ENCODE measurements around the gene DIRAS1.
"Not testable (repeated sequence)": the region's sequence is repeated elsewhere in the genome, so short reads cannot be mapped to it uniquely, and the experiment has no call there.

Gene DIRAS1

DNA sequence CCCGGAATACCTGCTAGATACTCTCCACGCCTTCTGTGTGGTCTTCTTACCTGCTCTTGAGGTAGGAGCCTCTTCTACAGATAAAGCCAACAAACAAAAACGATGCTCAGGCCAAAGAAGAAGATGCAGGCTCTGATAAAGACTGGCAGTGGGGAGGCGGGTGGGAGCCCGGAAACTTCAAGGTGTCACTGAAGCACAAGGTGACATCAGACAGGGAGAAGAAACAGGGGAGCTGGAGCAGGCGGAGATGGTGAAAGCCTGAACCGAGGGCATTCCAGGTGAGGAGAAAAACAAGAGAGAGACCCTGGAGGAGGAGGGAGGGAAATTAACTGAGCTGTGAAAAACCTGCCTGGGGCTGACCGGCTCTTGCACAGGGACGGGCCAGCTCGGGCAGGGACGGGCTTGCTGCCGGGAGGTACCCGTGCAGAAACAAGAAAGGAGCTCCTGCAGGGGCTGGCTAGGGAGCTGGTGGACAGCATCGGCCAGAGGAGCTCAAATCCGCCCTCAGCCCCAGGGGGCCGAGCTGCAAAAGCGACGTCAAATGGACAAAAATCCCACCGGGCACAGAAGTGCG lies 37.7 kb downstream of the DIRAS1 start:
- ChIA-PET CTCF (no interaction called here), POLR2A (ENCODE audit: low non-redundant PET) (no interaction called here)
- DNase-seq (ENCODE audit: low spot score) = no peak
- TF ChIP-seq, protein P1, sequence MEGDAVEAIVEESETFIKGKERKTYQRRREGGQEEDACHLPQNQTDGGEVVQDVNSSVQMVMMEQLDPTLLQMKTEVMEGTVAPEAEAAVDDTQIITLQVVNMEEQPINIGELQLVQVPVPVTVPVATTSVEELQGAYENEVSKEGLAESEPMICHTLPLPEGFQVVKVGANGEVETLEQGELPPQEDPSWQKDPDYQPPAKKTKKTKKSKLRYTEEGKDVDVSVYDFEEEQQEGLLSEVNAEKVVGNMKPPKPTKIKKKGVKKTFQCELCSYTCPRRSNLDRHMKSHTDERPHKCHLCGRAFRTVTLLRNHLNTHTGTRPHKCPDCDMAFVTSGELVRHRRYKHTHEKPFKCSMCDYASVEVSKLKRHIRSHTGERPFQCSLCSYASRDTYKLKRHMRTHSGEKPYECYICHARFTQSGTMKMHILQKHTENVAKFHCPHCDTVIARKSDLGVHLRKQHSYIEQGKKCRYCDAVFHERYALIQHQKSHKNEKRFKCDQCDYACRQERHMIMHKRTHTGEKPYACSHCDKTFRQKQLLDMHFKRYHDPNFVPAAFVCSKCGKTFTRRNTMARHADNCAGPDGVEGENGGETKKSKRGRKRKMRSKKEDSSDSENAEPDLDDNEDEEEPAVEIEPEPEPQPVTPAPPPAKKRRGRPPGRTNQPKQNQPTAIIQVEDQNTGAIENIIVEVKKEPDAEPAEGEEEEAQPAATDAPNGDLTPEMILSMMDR (conservative IDR thresholded peaks at IDR 0.05; ENCODE audit: low read depth) = no peak
- H3K27ac ChIP-seq = no peak overlapping the region

DNA sequence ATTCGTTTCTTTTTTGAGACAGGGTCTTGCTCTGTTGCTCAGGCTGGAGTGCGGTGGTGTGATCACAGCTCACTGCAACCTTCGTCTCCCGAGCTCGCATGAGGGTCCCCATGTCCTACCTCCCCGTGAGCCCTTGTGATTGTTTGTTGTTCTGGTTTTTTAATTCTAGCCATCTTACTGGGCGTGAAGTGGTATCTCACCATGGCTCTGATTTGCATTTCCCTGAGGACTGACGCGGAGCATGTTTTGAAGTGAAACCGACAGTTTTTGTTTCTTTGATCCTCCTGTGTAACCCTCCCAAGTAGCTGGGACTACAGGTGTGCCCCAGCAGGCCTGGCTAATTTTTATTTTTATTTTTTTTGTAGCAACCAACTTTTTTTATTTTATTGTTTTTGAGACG lies 40.4 kb downstream of the DIRAS1 start:
- TF ChIP-seq, protein P1 (conservative IDR thresholded peaks at IDR 0.05; ENCODE audit: low read depth) = no peak
- DNase-seq (ENCODE audit: low spot score) = no peak
- ChIA-PET POLR2A (ENCODE audit: low non-redundant PET) (no interaction called here), CTCF (no interaction called here)
- no peak overlapping the region for H3K27ac ChIP-seq

DNA sequence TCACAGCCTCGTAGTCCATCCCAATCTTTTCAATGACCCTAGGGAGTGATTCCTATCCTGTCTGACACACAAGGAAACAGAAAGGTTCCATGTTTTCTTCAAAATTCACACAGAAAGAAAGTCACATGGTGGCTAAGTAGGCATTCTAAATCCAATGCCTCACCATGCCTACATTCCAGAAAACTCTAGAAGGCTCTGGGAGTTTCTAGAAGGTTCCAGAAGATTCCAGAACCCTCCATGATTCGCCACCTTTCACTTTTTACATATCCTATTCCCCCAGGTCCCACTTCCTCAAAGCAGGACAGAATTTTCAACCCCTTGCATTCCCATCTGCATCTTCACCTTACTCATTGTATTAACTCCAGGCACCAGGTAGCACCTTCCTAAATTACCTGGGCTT lies 41.7 kb downstream of the DIRAS1 start:
- CTCF ChIA-PET = interaction anchor here (0.7 kb wide), 1 partner anchor 22 kb away, joined by 4 read pairs; no protein-coding TSS in a partner anchor
- TF ChIP-seq, protein P1 (conservative IDR thresholded peaks at IDR 0.05; ENCODE audit: low read depth) = no peak
- no peak overlapping the region for H3K27ac ChIP-seq
- no peak for DNase-seq (ENCODE audit: low spot score)
- POLR2A ChIA-PET (ENCODE audit: low non-redundant PET) = interaction anchor here (0.7 kb wide), 1 partner anchor 62 kb away, joined by 5 read pairs; no protein-coding TSS in a partner anchor

DNA sequence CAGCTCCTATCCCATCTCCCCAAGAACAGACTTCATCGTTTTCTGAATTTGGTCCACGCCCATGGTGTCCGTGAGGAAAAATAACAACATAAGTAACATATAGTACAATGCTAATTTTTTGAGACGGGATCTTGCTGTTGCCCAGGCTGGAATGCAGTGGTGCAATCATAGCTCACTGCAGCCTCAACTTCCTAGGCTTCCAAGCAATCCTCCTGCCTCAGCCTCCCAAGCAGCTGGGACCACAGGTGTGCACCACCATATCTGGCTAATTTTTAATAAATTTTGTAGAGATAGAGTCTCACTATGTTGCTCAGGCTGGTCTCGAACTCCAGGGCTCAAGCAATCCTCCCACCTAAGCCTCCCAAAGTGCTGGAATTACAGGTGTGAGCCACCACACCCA lies 42.2 kb downstream of the DIRAS1 start:
- POLR2A ChIA-PET (ENCODE audit: low non-redundant PET); DNase-seq (ENCODE audit: low spot score); H3K27ac ChIP-seq: not testable (repeated sequence)
- CTCF ChIA-PET = interaction anchor here (0.7 kb wide), 1 partner anchor 23 kb away, joined by 4 read pairs; no protein-coding TSS in a partner anchor

DNA sequence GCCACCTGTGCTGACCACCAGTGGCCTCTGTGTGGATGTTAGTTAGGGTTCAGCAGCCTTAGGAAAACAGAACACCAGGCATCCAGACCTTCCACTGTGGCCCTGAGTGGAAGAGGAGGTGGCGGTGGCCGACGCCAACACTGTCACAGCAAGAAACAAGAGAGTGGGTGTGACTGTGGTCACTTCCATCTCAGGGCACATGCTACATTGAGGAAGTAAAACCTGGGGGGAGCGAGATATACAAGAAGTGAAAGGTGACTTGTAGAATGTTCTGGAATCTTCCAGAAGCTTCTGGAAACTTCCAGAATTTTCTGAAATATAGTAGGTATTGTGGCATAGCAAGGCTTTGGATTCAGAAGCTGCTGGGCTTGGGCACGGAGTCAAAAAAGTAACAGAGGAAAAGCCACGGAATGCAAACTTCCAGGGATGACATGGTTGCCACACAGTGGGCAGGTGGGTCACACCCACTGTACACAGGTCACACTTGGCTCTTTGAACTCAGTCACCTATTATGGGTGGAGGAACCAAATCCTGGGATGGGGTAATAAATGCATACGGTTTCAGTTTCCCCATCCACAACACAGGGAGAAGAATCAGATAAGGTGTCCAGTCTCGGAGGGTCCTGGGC lies 43.0 kb downstream of the DIRAS1 start:
- DNase-seq (ENCODE audit: low spot score) = no peak
- no peak overlapping the region for H3K27ac ChIP-seq
- TF ChIP-seq, protein P1 (conservative IDR thresholded peaks at IDR 0.05; ENCODE audit: low read depth) = no peak
- CTCF ChIA-PET = no interaction called here
- POLR2A ChIA-PET (ENCODE audit: low non-redundant PET) = no interaction called here

DNA sequence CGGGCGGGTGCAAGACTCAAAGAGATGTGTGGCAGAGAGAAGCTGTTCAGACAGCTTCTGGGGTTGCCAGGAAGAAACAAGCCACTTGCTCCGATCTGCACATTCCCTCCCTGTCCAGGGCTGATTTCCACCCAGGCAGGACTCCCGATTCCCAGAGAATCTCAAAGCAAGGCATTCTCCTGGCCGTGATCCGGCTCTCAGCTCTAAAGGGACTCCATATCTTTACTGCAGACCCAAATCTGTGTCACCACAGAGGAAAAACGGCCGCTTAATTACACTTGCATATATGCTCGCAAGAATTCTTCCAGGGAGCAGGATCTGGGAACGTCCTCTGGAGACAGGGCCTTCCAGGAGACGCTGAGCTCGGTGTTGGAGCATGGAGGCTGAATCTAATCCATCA lies 44.3 kb downstream of the DIRAS1 start:
- no peak for DNase-seq (ENCODE audit: low spot score)
- POLR2A ChIA-PET (ENCODE audit: low non-redundant PET) = no interaction called here
- CTCF ChIA-PET = interaction anchor here (0.7 to 0.8 kb wide), 2 partner anchors 10 to 28 kb away, joined by 3 read pairs; no protein-coding TSS in a partner anchor
- H3K27ac ChIP-seq = no peak overlapping the region
- TF ChIP-seq, protein P1 (conservative IDR thresholded peaks at IDR 0.05; ENCODE audit: low read depth) = no peak

DNA sequence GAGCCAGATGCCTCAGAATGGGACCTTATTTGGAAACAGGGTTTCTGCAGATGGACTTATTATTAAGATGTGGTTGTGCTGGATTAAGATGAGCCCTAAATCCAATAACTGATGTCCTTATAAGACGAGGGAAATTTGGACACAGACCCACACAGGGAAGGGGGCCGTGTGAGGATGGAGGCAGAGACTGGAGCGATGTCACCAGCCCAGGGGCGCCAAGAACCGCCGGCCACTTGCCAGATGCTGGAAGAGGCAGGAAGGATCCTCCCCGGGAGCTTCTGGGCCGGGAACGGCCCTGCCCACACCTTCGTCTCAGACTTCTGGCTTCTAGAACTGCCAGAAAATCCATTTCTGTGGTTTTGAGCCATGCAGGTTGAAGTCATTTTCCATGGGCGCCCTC lies 45.3 kb downstream of the DIRAS1 start:
- no peak overlapping the region for H3K27ac ChIP-seq
- DNase-seq (ENCODE audit: low spot score) = no peak
- TF ChIP-seq, protein P1 (conservative IDR thresholded peaks at IDR 0.05; ENCODE audit: low read depth) = no peak
- POLR2A ChIA-PET (ENCODE audit: low non-redundant PET) = no interaction called here
- CTCF ChIA-PET = no interaction called here

Measured in RWPE1 (cell line).